ENCODE data around the gene LRP3. TPM values are rescaled to one million over a fixed set of nuclear protein-coding genes. Genes with fewer than 3 reads are reported as not detected.

Gene LRP3
- total RNA-seq, 2 experiments from 2014 or later = 0.37 TPM

DNA sequence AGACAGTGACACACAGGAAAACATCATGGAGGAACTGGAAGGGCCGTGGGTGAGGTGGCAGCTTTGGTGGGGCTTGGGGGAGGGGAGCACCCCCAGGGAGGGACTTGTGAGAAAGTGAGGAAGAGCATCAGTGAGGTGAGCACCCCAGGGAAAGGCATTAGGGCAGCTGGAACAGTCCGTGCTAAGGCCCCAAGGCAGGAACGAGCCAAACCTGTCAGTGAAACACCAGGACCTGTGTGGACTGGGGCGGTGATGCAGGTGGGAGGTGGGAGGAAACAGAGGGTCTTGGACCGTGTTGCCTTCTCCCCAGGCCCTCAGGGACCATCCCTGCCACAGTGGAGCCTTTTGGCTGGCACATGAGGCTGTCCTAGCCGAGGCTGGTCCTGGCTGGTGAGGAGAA is 48.8 kb downstream of the LRP3 start:
- intact Hi-C loops (cut with DNase I, micrococcal nuclease) = no loop called here
- Mint-ChIP-seq H3K36me3 (ENCODE audit: low read depth) (no peaks in the 10 kb centered on the region), H3K27ac (no peak overlapping the region), H3K9me3 (ENCODE audit: low read depth) (no peaks in the 10 kb centered on the region), H3K4me3 (no peak overlapping the region), H3K27me3 (no peaks in the 10 kb centered on the region), H3K4me1 (no peaks in the 10 kb centered on the region)
- DNase-seq = no peak
- no peak for ATAC-seq
- POLR2A ChIA-PET = no interaction called here
- CTCF ChIA-PET = interaction anchor here (0.7 kb wide), 1 partner anchor 76 kb away, joined by 3 read pairs; no protein-coding TSS in a partner anchor

- Mint-ChIP-seq H3K27ac (no peak overlapping the region), H3K36me3 (ENCODE audit: low read depth) (no peaks in the 10 kb centered on the region), H3K4me1 (no peaks in the 10 kb centered on the region), H3K4me3 (no peak overlapping the region), H3K9me3 (ENCODE audit: low read depth) (no peaks in the 10 kb centered on the region), H3K27me3 (no peaks in the 10 kb centered on the region)
- intact Hi-C loops (cut with DNase I, micrococcal nuclease) = loop anchor here in 1 of 2 experiments (5.0 kb wide), 1 partner anchor 56 kb away; the partner anchor contains the start of gene CEBPA
- no peak for ATAC-seq
- ChIA-PET CTCF (interaction anchor here (0.7 to 1.8 kb wide), 2 partner anchors 9 to 179 kb away, joined by 3 to 5 read pairs; no protein-coding TSS in a partner anchor), POLR2A (no interaction called here)
- peak; percentile 43 for DNase-seq
These were observed 52.0 kb downstream of the LRP3 start for GRCh38 chr19:33245948-33246708.

GRCh38 chr19:33246709-33247440 is 52.7 kb downstream of the LRP3 start:
- no peaks in the 10 kb centered on the region for H3K36me3 Mint-ChIP-seq (ENCODE audit: low read depth)
- no peak for DNase-seq
- ChIA-PET POLR2A (no interaction called here), CTCF (interaction anchor here (1.8 kb wide), 1 partner anchor 8 kb away, joined by 5 read pairs; no protein-coding TSS in a partner anchor)
- no peaks in the 10 kb centered on the region for H3K4me1 Mint-ChIP-seq
- ATAC-seq = no peak
- no peaks in the 10 kb centered on the region for H3K9me3 Mint-ChIP-seq (ENCODE audit: low read depth)
- no peak overlapping the region for H3K4me3 Mint-ChIP-seq
- no peaks in the 10 kb centered on the region for H3K27me3 Mint-ChIP-seq
- intact Hi-C loops (cut with DNase I, micrococcal nuclease) = loop anchor here in 1 of 2 experiments (5.0 kb wide), 1 partner anchor 55 kb away; the partner anchor contains the start of gene CEBPA
- no peak overlapping the region for H3K27ac Mint-ChIP-seq

DNA sequence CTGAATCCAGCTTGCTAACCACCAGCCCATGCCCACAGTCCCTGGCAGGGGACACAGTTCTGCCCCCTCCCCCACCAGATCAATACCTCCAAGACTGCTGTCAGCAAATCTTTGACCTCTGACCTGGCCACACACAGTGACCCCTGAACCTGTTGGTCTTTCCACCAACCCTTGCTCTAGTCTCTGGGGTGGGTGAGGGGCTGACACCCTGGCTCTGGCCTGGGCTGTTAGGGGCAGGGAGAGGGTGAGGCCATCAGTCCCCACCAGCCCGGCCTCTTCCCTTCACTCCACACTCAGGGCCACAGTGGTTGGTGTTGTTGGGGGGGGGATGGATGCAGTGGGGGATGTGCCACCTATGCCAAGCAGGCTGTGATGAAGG is 53.3 kb downstream of the LRP3 start:
- no peaks in the 10 kb centered on the region for H3K27me3 Mint-ChIP-seq
- no peak overlapping the region for H3K4me3 Mint-ChIP-seq
- no peaks in the 10 kb centered on the region for H3K36me3 Mint-ChIP-seq (ENCODE audit: low read depth)
- ATAC-seq (no peak), DNase-seq (no peak)
- no peaks in the 10 kb centered on the region for H3K4me1 Mint-ChIP-seq
- CTCF ChIA-PET = no interaction called here
- POLR2A ChIA-PET = no interaction called here
- H3K9me3 Mint-ChIP-seq (ENCODE audit: low read depth) = no peaks in the 10 kb centered on the region
- H3K27ac Mint-ChIP-seq = no peak overlapping the region
- intact Hi-C loops (cut with DNase I, micrococcal nuclease) = loop anchor here in 1 of 2 experiments (5.0 kb wide), 1 partner anchor 55 kb away; the partner anchor contains the start of gene CEBPA

GRCh38 chr19:33248104-33248503 is 54.0 kb downstream of the LRP3 start:
- Mint-ChIP-seq H3K4me3 (no peak overlapping the region), H3K4me1 (no peaks in the 10 kb centered on the region), H3K9me3 (ENCODE audit: low read depth) (no peaks in the 10 kb centered on the region), H3K27ac (no peak overlapping the region), H3K36me3 (ENCODE audit: low read depth) (no peaks in the 10 kb centered on the region), H3K27me3 (no peaks in the 10 kb centered on the region)
- CTCF ChIA-PET = no interaction called here
- ATAC-seq (no peak), DNase-seq (no peak)
- POLR2A ChIA-PET = no interaction called here
- intact Hi-C loops (cut with DNase I, micrococcal nuclease) = loop anchor here in 1 of 2 experiments (5.0 kb wide), 1 partner anchor 54 kb away; the partner anchor contains the start of gene CEBPA

GRCh38 chr19:33248553-33248953 is 54.4 kb downstream of the LRP3 start:
- no peak overlapping the region for H3K27ac Mint-ChIP-seq
- POLR2A ChIA-PET = no interaction called here
- no peak for DNase-seq
- no peak for ATAC-seq
- no peaks in the 10 kb centered on the region for H3K27me3 Mint-ChIP-seq
- no peaks in the 10 kb centered on the region for H3K4me1 Mint-ChIP-seq
- no peaks in the 10 kb centered on the region for H3K36me3 Mint-ChIP-seq (ENCODE audit: low read depth)
- CTCF ChIA-PET = interaction anchor here (0.7 to 1.2 kb wide), 2 partner anchors 11 to 13 kb away, joined by 3 read pairs; no protein-coding TSS in a partner anchor
- no peak overlapping the region for H3K4me3 Mint-ChIP-seq
- H3K9me3 Mint-ChIP-seq (ENCODE audit: low read depth) = no peaks in the 10 kb centered on the region
- intact Hi-C loops (cut with DNase I, micrococcal nuclease) = loop anchor here in 1 of 2 experiments (5.0 kb wide), 1 partner anchor 54 kb away; the partner anchor contains the start of gene CEBPA

GRCh38 chr19:33248954-33249613 is 55.0 kb downstream of the LRP3 start:
- no peak overlapping the region for H3K4me3 Mint-ChIP-seq
- POLR2A ChIA-PET = no interaction called here
- no peaks in the 10 kb centered on the region for H3K4me1 Mint-ChIP-seq
- no peak overlapping the region for H3K27ac Mint-ChIP-seq
- no peaks in the 10 kb centered on the region for H3K27me3 Mint-ChIP-seq
- H3K36me3 Mint-ChIP-seq (ENCODE audit: low read depth) = no peaks in the 10 kb centered on the region
- H3K9me3 Mint-ChIP-seq (ENCODE audit: low read depth) = no peaks in the 10 kb centered on the region
- CTCF ChIA-PET = interaction anchor here (0.7 to 1.2 kb wide), 2 partner anchors 10 to 12 kb away, joined by 3 read pairs; no protein-coding TSS in a partner anchor
- ATAC-seq (peak; percentile 71), DNase-seq (peak; percentile 32)
- intact Hi-C loops (cut with DNase I, micrococcal nuclease) = loop anchor here in 1 of 2 experiments (5.0 kb wide), 1 partner anchor 53 kb away; the partner anchor contains the start of gene CEBPA

DNA sequence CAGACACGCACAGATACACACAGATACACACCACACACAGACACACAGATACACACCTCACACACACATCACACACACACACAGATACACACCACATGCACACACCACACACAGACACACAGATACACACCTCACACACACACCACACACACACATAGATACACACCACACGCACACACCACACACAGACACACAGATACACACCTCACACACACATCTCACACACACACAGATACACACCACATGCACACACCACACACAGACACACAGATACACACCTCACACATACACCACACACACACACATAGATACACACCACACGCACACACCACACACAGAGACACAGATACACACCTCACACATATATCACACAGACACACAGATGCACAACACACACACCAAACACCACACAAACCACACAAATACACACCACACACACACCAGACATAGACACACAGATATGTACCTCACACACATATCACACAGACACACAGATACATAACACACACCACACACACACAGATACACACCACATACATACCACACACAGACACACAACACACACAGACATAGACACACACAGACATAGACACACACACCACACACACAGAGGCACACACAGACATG is 55.7 kb downstream of the LRP3 start:
- intact Hi-C loops (cut with DNase I, micrococcal nuclease) = loop anchor here in 1 of 2 experiments (5.0 kb wide), 1 partner anchor 52 kb away; the partner anchor contains the start of gene CEBPA
- Mint-ChIP-seq H3K4me3 (no peak overlapping the region), H3K4me1 (no peaks in the 10 kb centered on the region), H3K27ac (no peak overlapping the region), H3K27me3 (no peaks in the 10 kb centered on the region), H3K9me3 (ENCODE audit: low read depth) (no peaks in the 10 kb centered on the region), H3K36me3 (ENCODE audit: low read depth) (no peaks in the 10 kb centered on the region)
- POLR2A ChIA-PET = no interaction called here
- ATAC-seq = no peak
- DNase-seq = no peak
- CTCF ChIA-PET = interaction anchor here (1.2 kb wide), 1 partner anchor 11 kb away, joined by 3 read pairs; no protein-coding TSS in a partner anchor

DNA sequence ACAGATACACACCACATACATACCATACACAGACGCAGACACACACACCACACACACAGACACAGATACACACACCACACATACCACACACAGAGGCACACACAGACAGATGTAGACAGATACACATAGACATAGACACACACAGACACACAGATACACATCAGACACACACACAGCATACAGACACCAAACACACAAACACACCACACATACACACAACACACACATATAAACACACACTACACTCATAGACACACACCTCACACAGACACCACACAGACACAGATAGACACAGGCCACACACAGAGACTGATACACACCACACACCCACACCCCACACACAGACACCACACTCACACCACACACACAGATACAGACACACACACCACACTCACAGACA is 56.4 kb downstream of the LRP3 start:
- intact Hi-C loops (cut with DNase I, micrococcal nuclease) = no loop called here
- ChIA-PET CTCF (no interaction called here), POLR2A (no interaction called here)
- Mint-ChIP-seq H3K4me3 (no peak overlapping the region), H3K36me3 (ENCODE audit: low read depth) (no peaks in the 10 kb centered on the region), H3K9me3 (ENCODE audit: low read depth) (no peaks in the 10 kb centered on the region), H3K4me1 (no peaks in the 10 kb centered on the region), H3K27me3 (no peaks in the 10 kb centered on the region), H3K27ac (no peak overlapping the region)
- no peak for DNase-seq
- ATAC-seq = no peak

DNA sequence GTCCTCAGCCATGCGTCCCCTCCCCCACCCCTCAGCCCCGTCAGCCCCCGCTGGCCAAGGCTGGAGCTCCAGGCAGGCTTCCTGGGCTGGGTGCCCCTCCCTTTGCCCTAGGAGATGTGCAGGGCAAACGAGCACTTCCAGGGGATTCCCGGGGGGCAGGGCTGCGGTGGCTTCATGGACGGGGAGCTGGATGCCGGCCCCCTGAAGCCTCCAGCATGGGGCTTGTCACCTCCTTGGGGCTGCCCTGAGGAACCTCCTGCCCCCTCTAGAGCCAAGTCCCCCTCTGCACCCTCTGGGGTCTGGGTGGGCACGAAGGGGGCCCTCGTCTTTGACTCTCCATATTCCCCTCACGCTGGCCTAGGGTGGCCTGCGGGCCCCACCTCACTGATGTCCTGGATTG is 56.9 kb downstream of the LRP3 start:
- ATAC-seq = no peak
- H3K36me3 Mint-ChIP-seq (ENCODE audit: low read depth) = no peaks in the 10 kb centered on the region
- H3K9me3 Mint-ChIP-seq (ENCODE audit: low read depth) = no peaks in the 10 kb centered on the region
- intact Hi-C loops (cut with DNase I, micrococcal nuclease) = no loop called here
- no peak overlapping the region for H3K27ac Mint-ChIP-seq
- ChIA-PET CTCF (no interaction called here), POLR2A (no interaction called here)
- no peaks in the 10 kb centered on the region for H3K4me1 Mint-ChIP-seq
- H3K27me3 Mint-ChIP-seq = no peaks in the 10 kb centered on the region
- no peak overlapping the region for H3K4me3 Mint-ChIP-seq
- no peak for DNase-seq

DNA sequence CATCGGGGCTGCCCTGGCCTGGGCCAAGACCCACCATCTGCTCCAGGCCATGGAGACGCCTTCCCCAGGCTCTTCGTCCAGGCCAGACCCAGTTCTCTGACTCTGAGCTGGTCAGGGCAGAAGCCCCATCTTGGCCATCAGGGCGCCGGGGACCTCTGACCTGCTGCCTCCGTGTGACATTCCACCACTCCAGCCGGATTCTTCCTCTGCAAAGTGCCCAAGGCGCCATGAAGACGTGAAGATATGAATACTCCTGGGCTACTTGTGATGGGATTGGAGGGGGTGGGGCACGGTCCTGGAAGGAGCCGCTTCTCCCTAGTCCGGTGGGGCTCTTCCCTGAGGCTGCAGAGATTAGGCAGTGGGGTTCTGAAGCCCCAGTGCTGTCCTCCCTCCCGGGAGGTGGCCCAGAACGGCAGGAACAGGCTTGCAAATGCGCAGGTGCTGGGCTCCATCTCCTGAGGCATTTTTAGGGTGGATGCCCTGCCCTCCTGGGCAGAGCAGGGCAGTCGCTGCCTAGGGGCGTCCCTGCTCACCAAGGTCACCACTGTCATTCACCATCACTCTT is 57.5 kb downstream of the LRP3 start:
- H3K27ac Mint-ChIP-seq = no peak overlapping the region
- no peak overlapping the region for H3K4me3 Mint-ChIP-seq
- DNase-seq (no peak), ATAC-seq (no peak)
- H3K27me3 Mint-ChIP-seq = no peaks in the 10 kb centered on the region
- H3K36me3 Mint-ChIP-seq (ENCODE audit: low read depth) = no peaks in the 10 kb centered on the region
- POLR2A ChIA-PET = no interaction called here
- CTCF ChIA-PET = no interaction called here
- no peaks in the 10 kb centered on the region for H3K4me1 Mint-ChIP-seq
- no peaks in the 10 kb centered on the region for H3K9me3 Mint-ChIP-seq (ENCODE audit: low read depth)
- intact Hi-C loops (cut with DNase I, micrococcal nuclease) = no loop called here

Data from activated CD4-positive, alpha-beta T cell treated with anti-CD3 and anti-CD28 coated beads for 36 hours (primary cell).